Astrocyte (in vitro differentiated cells and primary cell): ENCODE data around the gene USP13.

Experiments
- EZH2 ChIP-seq: IDR thresholded peaks from 2 replicates; pipeline ENCODE4 v1.6.1; 2012; ENCODE audit warnings: mild to moderate bottlenecking, low read length, inconsistent platforms; ENCODE audit not compliant: insufficient read depth
- TF ChIP-seq, protein P1 (sequence below): IDR thresholded peaks from 2 replicates; pipeline ENCODE4 v1.5.1; 2011; ENCODE audit warnings: low read depth, mild to moderate bottlenecking, inconsistent platforms, low read length, moderate library complexity; ENCODE audit not compliant: insufficient read depth

DNA sequence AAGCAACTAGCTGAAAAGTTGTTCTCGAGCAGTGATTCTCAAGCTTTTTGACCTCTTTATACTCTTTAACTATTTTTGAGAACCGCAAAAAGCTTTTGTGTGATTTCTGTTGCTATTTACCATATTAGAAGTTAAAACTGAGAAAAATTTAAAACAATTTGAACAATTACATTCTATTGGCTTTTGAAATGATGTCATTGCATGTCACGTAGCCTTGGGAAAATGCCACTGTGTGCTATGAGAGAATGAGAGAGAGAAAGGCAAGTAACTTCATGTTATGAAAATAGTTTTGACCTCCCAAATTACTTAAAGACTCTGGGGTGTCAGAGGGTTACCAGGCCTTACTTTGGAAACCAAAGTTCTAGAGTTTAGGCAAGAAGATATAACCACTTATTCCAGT lies 8.0 kb downstream of the USP13 start:
- TF ChIP-seq, protein P1, sequence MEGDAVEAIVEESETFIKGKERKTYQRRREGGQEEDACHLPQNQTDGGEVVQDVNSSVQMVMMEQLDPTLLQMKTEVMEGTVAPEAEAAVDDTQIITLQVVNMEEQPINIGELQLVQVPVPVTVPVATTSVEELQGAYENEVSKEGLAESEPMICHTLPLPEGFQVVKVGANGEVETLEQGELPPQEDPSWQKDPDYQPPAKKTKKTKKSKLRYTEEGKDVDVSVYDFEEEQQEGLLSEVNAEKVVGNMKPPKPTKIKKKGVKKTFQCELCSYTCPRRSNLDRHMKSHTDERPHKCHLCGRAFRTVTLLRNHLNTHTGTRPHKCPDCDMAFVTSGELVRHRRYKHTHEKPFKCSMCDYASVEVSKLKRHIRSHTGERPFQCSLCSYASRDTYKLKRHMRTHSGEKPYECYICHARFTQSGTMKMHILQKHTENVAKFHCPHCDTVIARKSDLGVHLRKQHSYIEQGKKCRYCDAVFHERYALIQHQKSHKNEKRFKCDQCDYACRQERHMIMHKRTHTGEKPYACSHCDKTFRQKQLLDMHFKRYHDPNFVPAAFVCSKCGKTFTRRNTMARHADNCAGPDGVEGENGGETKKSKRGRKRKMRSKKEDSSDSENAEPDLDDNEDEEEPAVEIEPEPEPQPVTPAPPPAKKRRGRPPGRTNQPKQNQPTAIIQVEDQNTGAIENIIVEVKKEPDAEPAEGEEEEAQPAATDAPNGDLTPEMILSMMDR, result no peak
- no peak for TF ChIP-seq EZH2
